Esophagus (tissue), 2 donors: ENCODE data around the gene C3orf70. TPM values are rescaled to one million over a fixed set of nuclear protein-coding genes. Genes with fewer than 3 reads are reported as not detected.
A peak's percentile ranks its signal among the peaks of the same experiment; 100 is the strongest.

ENCODE experiments used
- H3K27ac ChIP-seq, 2 donors: one replicate each; pipeline ENCODE4 v1.5.1; 2013; ENCODE audit warnings: low read depth in 2 of 2, mild to moderate bottlenecking in 2 of 2, inconsistent platforms in 1 of 2, low read length in 1 of 2, moderate library complexity in 1 of 2
- H3K27me3 ChIP-seq, 2 donors: one replicate each; pipeline ENCODE4 v1.6.1; 2013; ENCODE audit warnings: low read length in 2 of 2, control low read depth in 1 of 2, mild to moderate bottlenecking in 1 of 2; ENCODE audit not compliant: insufficient read depth in 2 of 2, control insufficient read depth in 1 of 2
- H3K36me3 ChIP-seq, 2 donors: one replicate each; pipeline ENCODE4 v1.6.1; 2013; ENCODE audit warnings: low read length in 1 of 2; ENCODE audit not compliant: control insufficient read depth in 2 of 2, insufficient read depth in 2 of 2
- H3K4me1 ChIP-seq, 2 donors: one replicate each; pipeline ENCODE4 v1.6.1; 2013; ENCODE audit warnings: low read length in 1 of 2; ENCODE audit not compliant: control insufficient read depth in 2 of 2, insufficient read depth in 2 of 2
- H3K4me3 ChIP-seq, 2 donors: one replicate each; pipeline ENCODE4 v1.5.1; 2013; ENCODE audit warnings: low read length in 2 of 2, mild to moderate bottlenecking in 2 of 2, low read depth in 1 of 2, moderate library complexity in 1 of 2
- H3K9me3 ChIP-seq, 2 donors: one replicate each; pipeline ENCODE4 v1.6.1; 2013; ENCODE audit warnings: mild to moderate bottlenecking in 2 of 2, low read depth in 1 of 2, low read length in 1 of 2, moderate library complexity in 1 of 2; ENCODE audit not compliant: control insufficient read depth in 2 of 2, insufficient read depth in 1 of 2
- WGBS, 2 donors: extraction: QIAGEN DNeasy Blood & Tissue Kit; methylation state at CpG; one replicate each; pipeline ENCODE4 v1.1.7; 2013; 5-methylcytosine and 5-hydroxymethylcytosine counted together
- polyA plus RNA-seq, 2 donors: library from polyadenylated mRNA; stranded (reverse); fragments of 200-250 nt; gene quantifications; one replicate each; pipeline ENCODE4 v1.2.3, GENCODE V29; 2013
- donor health status: healthy with polysubstance abuse.
- donor health status: Bipolar disorder and iron deficiency.

The C3orf70 gene
- polyA plus RNA-seq, 2 donors, result 0.49 to 1.5 TPM

- no peaks in the 10 kb centered on the region for H3K27me3 ChIP-seq
- H3K4me3 ChIP-seq, result no peak overlapping the region
- no peaks in the 10 kb centered on the region for H3K9me3 ChIP-seq
- H3K4me1 ChIP-seq, result no peaks in the 10 kb centered on the region
- H3K36me3 ChIP-seq, result no peaks in the 10 kb centered on the region
- peak overlapping the region in 1 of 2 donors; percentile 36 for H3K27ac ChIP-seq
- 50 to 58% methylated on average over 15 of the region's 15 CpGs for WGBS, 2 donors
Observed at GRCh38 chr3:185175370-185175987, 22.6 kb upstream of the C3orf70 start.

- Histone ChIP-seq H3K4me1 (no peaks in the 10 kb centered on the region), H3K27me3 (no peaks in the 10 kb centered on the region), H3K4me3 (no peak overlapping the region), H3K27ac (no peak overlapping the region), H3K36me3 (no peaks in the 10 kb centered on the region), H3K9me3 (no peaks in the 10 kb centered on the region)
- 75 to 79% methylated on average over 11 of the region's 11 CpGs for WGBS, 2 donors
Observed at GRCh38 chr3:185172086-185173049, 19.5 kb upstream of the C3orf70 start.

DNA sequence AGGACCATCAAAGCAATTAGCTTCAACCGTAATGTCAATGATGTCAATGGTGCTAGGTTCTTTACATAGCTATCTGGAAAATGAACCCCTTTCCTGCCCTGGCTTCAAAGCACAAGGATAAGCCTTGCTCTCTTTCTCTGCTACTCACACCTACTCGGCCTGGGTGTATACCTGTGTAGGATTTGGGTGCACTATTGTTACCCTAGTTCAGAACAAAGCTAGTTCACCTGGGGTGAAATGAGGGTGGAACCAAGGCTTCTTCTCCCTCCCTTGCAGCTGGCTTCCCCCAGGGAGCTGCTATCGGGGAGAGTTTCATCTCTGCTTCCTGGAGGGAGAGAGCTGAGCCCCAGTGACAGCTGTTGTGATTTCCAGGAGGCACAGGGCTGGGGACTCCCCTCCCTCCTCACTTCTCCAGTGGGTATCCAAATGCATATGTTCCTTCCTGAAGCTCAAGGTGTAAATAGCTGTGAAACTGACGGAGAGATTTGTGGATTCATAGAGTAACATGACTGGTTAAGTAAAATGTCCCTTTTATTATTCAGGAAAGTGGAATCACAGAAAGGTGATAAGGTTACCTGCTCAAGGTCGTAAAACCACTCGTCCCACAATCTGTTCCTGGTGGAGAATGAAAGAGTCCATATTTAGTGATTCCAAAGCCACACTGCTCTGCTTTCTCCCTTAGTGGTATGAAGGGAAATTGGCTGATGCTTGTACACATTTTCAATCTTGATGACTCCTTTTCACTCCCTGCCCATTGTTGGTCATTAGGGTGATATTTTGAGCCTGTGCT, 11.8 kb upstream of the C3orf70 start:
- H3K4me3 ChIP-seq, result no peak overlapping the region
- H3K4me1 ChIP-seq, result no peaks in the 10 kb centered on the region
- no peak overlapping the region for H3K27ac ChIP-seq
- H3K27me3 ChIP-seq, result no peaks in the 10 kb centered on the region
- no peaks in the 10 kb centered on the region for H3K9me3 ChIP-seq
- no peaks in the 10 kb centered on the region for H3K36me3 ChIP-seq
- WGBS, 2 donors, result 68 to 73% methylated on average over 6 of the region's 6 CpGs

DNA sequence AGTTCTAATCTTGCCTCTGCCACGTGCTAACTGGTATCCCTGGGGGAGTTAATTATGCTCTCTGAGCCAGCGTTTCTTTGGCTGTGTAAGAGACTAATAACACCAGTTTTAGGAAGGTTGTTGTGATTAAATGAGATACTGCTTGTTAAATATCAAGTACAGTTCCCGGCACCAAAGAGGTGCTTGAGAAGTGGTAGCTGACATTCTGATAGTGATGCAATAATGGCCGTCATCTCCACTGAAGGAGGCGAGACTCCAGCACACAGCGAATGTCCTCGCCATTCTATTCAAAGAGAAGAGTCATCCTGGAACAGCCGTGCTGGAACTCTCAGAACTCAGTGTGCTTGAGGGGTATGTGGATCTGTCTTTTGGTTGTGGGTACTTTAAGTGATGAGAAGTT, 9.8 kb upstream of the C3orf70 start:
- Histone ChIP-seq H3K27me3 (no peaks in the 10 kb centered on the region), H3K36me3 (no peaks in the 10 kb centered on the region), H3K9me3 (no peaks in the 10 kb centered on the region), H3K27ac (no peak overlapping the region), H3K4me3 (no peak overlapping the region), H3K4me1 (no peaks in the 10 kb centered on the region)
- 85 to 90% methylated on average over 8 of the region's 8 CpGs for WGBS, 2 donors

DNA sequence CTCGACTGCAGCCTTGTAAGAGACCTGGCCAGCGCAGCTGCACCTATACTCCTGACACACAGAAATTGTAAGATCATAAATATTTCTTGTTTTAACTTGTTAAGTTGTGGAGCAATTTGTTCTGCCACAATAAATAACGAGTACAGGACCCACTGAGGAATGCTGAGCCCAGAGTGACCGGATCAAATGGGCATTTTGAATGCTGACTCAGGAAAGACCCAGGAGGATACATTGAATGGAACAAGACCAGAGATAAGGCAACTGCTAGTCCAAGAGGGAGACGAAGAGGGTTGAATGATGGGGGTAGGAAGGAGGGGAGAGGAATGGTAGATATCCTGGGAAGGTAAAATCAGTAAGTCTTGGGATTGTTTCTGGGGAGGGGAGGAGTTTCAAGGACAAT, 8.9 kb upstream of the C3orf70 start:
- H3K9me3 ChIP-seq, result no peaks in the 10 kb centered on the region
- H3K4me3 ChIP-seq, result no peak overlapping the region
- no peaks in the 10 kb centered on the region for H3K4me1 ChIP-seq
- WGBS, 2 donors, result 68 to 74% methylated on average over 5 of the region's 5 CpGs
- H3K27ac ChIP-seq, result no peak overlapping the region
- H3K27me3 ChIP-seq, result no peaks in the 10 kb centered on the region
- no peaks in the 10 kb centered on the region for H3K36me3 ChIP-seq

- WGBS, 2 donors, result 89 to 92% methylated on average over 3 of the region's 3 CpGs
- no peaks in the 10 kb centered on the region for H3K9me3 ChIP-seq
Observed at GRCh38 chr3:185157347-185157746, 4.5 kb upstream of the C3orf70 start.

GRCh38 chr3:185155678-185156077, 2.8 kb upstream of the C3orf70 start:
- H3K27ac ChIP-seq, result no peak overlapping the region
- 92 to 93% methylated on average over 5 of the region's 5 CpGs for WGBS, 2 donors

More at GRCh38 chr3:185157347-185157746, 4.5 kb upstream of the C3orf70 start:
- Histone ChIP-seq H3K4me1 (peaks cover 0 to 11% of the 10 kb centered on the region in 2 donors), H3K27me3 (peaks cover 0 to 2% of the 10 kb centered on the region in 2 donors), H3K4me3 (no peak overlapping the region), H3K27ac (no peak overlapping the region), H3K36me3 (no peaks in the 10 kb centered on the region)

DNA sequence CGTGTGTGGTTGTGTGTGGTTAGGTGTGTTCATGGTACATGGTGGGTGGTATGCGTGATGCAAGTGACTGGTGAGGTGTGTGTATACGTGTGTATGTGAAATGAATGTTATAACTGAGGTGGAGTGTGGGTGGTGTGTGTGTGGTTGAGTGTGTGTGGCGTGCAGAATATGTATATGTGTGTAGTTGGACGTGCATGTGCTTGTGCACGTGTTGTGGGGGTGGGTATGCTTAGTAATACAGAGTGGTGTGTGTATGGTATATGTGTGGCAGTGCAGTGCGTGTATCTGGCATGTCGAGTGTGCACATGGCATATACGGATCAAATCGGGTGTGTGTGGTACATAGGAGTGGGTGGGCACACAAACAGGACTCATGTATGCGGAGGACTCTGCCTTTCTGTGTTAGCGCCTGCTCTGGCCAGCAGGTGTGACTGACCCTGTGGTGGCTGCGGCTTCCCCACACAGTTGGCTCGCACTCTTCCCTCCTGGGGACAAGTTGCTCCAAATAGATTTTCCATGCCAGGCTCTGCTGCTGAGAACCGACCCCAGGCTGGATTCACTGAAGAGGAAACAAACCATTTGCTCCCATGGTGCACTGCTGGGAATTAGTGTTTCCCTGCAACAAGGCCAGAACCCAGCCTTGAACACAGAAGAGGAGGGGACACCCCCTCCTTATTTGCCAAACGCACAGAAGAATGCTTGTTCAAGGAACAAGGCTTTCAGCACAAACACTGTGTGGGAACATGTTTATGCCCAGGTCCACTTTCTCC, 1.2 kb upstream of the C3orf70 start:
- peaks cover 0 to 11% of the 10 kb centered on the region in 2 donors for H3K4me1 ChIP-seq
- no peaks in the 10 kb centered on the region for H3K36me3 ChIP-seq
- peaks cover 0 to 10% of the 10 kb centered on the region in 2 donors for H3K27me3 ChIP-seq
- H3K4me3 ChIP-seq, result no peak overlapping the region
- H3K27ac ChIP-seq, result no peak overlapping the region
- H3K9me3 ChIP-seq, result no peaks in the 10 kb centered on the region
- 70 to 73% methylated on average over 16 of the region's 16 CpGs for WGBS, 2 donors

More at GRCh38 chr3:185155678-185156077, 2.8 kb upstream of the C3orf70 start:
- no peak overlapping the region for H3K4me3 ChIP-seq
- H3K9me3 ChIP-seq, result no peaks in the 10 kb centered on the region
- H3K36me3 ChIP-seq, result no peaks in the 10 kb centered on the region
- H3K27me3 ChIP-seq, result peaks cover 0 to 7% of the 10 kb centered on the region in 2 donors
- H3K4me1 ChIP-seq, result peaks cover 0 to 11% of the 10 kb centered on the region in 2 donors
